Lung (tissue), 12 donors: Measurements from ENCODE around the gene NRP2. TPM values are rescaled to one million over a fixed set of nuclear protein-coding genes. Genes with fewer than 3 reads are reported as not detected.
A peak's percentile ranks its signal among the peaks of the same experiment; 100 is the strongest.

ENCODE experiments used
- ATAC-seq: fragments of 200-7000 bp; cut with Tn5 transposase; one replicate; pipeline ENCODE4 v1.9.1; 2020; ENCODE audit warnings: moderate number of reproducible peaks; ENCODE audit not compliant: insufficient read depth, low FRiP score
- DNase-seq, 3 donors: peaks; one replicate each; pipeline ENCODE4 v3.0.0-alpha.2; 2013 to 2017
- H3K27ac ChIP-seq, 2 donors: one replicate each; pipeline ENCODE4 v1.5.1; 2013; ENCODE audit warnings: mild to moderate bottlenecking in 2 of 2, moderate library complexity in 2 of 2, control low read depth in 1 of 2, inconsistent platforms in 1 of 2, low read depth in 1 of 2, low read length in 1 of 2
- H3K27me3 ChIP-seq, 3 donors: one replicate each; pipeline ENCODE4 v1.5.1; 2013; ENCODE audit warnings: low read length in 2 of 3; ENCODE audit not compliant: control insufficient read depth in 3 of 3, insufficient read depth in 3 of 3
- H3K36me3 ChIP-seq, 4 donors: one replicate each; pipeline ENCODE4 v1.5.1; 2013; ENCODE audit warnings: low read length in 4 of 4, mild to moderate bottlenecking in 1 of 4, moderate library complexity in 1 of 4; ENCODE audit not compliant: control insufficient read depth in 4 of 4, insufficient read depth in 4 of 4
- H3K4me1 ChIP-seq, 5 donors: one replicate each; pipeline ENCODE4 v1.5.1; 2013; ENCODE audit warnings: low read length in 5 of 5, mild to moderate bottlenecking in 2 of 5, moderate library complexity in 1 of 5; ENCODE audit not compliant: control insufficient read depth in 5 of 5, insufficient read depth in 5 of 5
- H3K4me3 ChIP-seq: one replicate; pipeline ENCODE4 v1.5.1; 2013; ENCODE audit warnings: mild to moderate bottlenecking, control low read depth, moderate library complexity
- H3K9ac ChIP-seq, 2 donors: one replicate each; pipeline ENCODE4 v1.5.1; 2013; ENCODE audit warnings: low read length in 2 of 2, control low read depth in 1 of 2; ENCODE audit not compliant: insufficient read depth in 1 of 2
- H3K9me3 ChIP-seq, 4 donors: one replicate each; pipeline ENCODE4 v1.5.1; 2013; ENCODE audit warnings: low read length in 3 of 4, mild to moderate bottlenecking in 1 of 4, moderate library complexity in 1 of 4; ENCODE audit not compliant: control insufficient read depth in 4 of 4, insufficient read depth in 3 of 4
- WGBS, 2 donors: extraction: QIAGEN DNeasy Blood & Tissue Kit; methylation state at CpG; one replicate each; pipeline ENCODE4 v1.1.7; 2013; 5-methylcytosine and 5-hydroxymethylcytosine counted together
- polyA plus RNA-seq, 2 donors: library from polyadenylated mRNA; stranded (reverse); fragments of 200-250 nt; gene quantifications; one replicate each; pipeline ENCODE4 v1.2.1, GENCODE V29; 2013
- total RNA-seq, 2 donors: library from RNA; depleted of rRNA in 1 of 2; stranded (reverse); fragments of >200 nt in 1 of 2; gene quantifications; one replicate each; pipeline ENCODE4 v1.2.1, GENCODE V29; 2014 to 2021
- TF ChIP-seq, protein P1 (sequence below): IDR thresholded peaks from 2 replicates; pipeline ENCODE4 v1.5.1; 2012; ENCODE audit warnings: mild to moderate bottlenecking; ENCODE audit errors: control extremely low read depth, extremely low read depth
- donor health status: control.
- donor health status: control.
- donor health status: Bipolar disorder and iron deficiency.
- donor health status: healthy.
- donor health status: DM: yes; HTN: yes; CAD: no.

NRP2 gene
- total and polyA plus RNA-seq, 4 donors: 20.4 to 125 (median 63.2) TPM

DNA sequence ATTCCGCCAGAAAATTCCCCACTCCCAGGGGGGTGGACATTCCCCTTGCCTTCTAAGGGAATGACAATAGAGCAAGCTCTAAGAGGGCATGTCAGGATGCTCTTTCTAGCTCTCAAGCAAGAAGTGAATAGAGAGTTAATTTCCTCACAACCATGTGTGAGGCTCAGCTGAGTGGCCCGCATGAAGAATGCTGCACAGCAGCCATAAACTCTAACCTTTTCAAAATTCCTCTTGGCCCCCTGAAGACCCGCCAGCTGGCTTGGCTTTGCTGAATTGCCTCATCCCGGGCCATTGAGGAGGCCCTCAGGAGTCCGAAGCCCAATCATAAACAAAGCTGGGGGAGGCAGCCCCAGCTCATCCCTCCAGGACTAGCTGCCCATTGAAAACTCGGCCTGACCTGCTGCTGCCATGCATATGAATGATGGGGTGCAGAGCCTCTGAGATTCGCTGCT, 38.2 kb downstream of the NRP2 start:
- no peak for ATAC-seq
- DNase-seq: peak; percentile 65 to 74 (median 73)
- Histone ChIP-seq H3K4me3 (no peak overlapping the region), H3K9ac (no peak overlapping the region), H3K4me1 (peaks cover 0 to 39% (median 12%) of the 10 kb centered on the region in 5 donors), H3K9me3 (peaks cover 0 to 2% (median 0%) of the 10 kb centered on the region in 4 donors), H3K36me3 (peaks cover 0 to 19% (median 10%) of the 10 kb centered on the region in 4 donors), H3K27ac (no peak overlapping the region), H3K27me3 (no peaks in the 10 kb centered on the region)
- TF ChIP-seq, protein P1, sequence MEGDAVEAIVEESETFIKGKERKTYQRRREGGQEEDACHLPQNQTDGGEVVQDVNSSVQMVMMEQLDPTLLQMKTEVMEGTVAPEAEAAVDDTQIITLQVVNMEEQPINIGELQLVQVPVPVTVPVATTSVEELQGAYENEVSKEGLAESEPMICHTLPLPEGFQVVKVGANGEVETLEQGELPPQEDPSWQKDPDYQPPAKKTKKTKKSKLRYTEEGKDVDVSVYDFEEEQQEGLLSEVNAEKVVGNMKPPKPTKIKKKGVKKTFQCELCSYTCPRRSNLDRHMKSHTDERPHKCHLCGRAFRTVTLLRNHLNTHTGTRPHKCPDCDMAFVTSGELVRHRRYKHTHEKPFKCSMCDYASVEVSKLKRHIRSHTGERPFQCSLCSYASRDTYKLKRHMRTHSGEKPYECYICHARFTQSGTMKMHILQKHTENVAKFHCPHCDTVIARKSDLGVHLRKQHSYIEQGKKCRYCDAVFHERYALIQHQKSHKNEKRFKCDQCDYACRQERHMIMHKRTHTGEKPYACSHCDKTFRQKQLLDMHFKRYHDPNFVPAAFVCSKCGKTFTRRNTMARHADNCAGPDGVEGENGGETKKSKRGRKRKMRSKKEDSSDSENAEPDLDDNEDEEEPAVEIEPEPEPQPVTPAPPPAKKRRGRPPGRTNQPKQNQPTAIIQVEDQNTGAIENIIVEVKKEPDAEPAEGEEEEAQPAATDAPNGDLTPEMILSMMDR: no peak
- 67 to 79% methylated on average over 7 of the region's 7 CpGs for WGBS, 2 donors

DNA sequence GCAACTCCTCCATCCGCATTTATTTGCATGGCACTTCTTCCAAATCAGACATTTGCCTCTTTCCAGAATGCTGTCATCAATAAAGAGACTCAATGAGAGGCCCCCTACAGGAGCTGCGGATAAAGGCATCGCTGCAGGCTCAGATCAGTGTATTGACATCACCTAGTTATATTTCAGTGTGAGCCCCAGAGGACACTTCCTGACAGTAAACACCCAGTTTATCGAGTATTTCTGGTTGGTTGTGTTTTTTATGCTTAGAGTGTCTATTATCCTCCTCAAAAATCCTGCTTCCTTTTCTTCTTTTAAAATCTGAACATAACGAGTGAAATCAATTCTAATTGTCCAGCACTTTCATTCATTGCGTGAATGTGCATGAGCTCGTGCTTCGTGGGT, 38.8 kb downstream of the NRP2 start:
- peaks cover 0 to 23% (median 14%) of the 10 kb centered on the region in 4 donors for H3K36me3 ChIP-seq
- peaks cover 0 to 35% (median 12%) of the 10 kb centered on the region in 5 donors for H3K4me1 ChIP-seq
- H3K4me3 ChIP-seq: no peak overlapping the region
- DNase-seq (no peak), ATAC-seq (no peak)
- no peak overlapping the region for H3K27ac ChIP-seq
- H3K9ac ChIP-seq: no peak overlapping the region
- H3K27me3 ChIP-seq: no peaks in the 10 kb centered on the region
- peaks cover 0 to 2% (median 0%) of the 10 kb centered on the region in 4 donors for H3K9me3 ChIP-seq
- 91 to 95% methylated on average over 8 of the region's 8 CpGs for WGBS, 2 donors
- TF ChIP-seq, protein P1: no peak

DNA sequence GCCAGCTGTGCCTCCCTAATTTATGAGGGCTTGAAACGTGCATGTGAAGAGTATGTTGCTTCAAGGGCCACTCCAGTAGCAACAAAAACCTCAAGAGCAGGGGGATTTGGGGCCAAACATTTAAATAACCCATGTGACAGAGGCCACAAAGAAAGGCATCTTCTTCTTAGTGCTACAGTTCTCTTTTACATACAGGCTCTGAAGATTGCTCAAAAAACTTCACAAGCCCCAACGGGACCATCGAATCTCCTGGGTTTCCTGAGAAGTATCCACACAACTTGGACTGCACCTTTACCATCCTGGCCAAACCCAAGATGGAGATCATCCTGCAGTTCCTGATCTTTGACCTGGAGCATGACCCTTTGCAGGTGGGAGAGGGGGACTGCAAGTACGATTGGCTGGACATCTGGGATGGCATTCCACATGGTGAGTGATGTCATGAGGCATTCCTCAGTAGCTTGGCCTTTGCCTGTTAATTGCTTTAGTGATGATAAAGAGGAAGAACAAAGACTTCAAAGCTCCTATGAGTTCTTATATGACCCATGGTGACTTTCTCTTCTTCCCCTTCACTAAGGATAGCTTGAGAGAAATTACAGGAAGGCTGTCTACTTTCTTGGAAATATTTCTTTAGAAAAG, 40.1 kb downstream of the NRP2 start:
- Histone ChIP-seq H3K4me1 (peaks cover 0 to 28% (median 11%) of the 10 kb centered on the region in 5 donors), H3K27ac (peak overlapping the region in 1 of 2 donors; percentile 13), H3K9ac (no peak overlapping the region), H3K27me3 (no peaks in the 10 kb centered on the region), H3K9me3 (peaks cover 0 to 2% (median 0%) of the 10 kb centered on the region in 4 donors), H3K4me3 (no peak overlapping the region), H3K36me3 (peaks cover 0 to 30% (median 27%) of the 10 kb centered on the region in 4 donors)
- ATAC-seq (no peak), DNase-seq (no peak)
- 77 to 78% methylated on average over 4 of the region's 4 CpGs for WGBS, 2 donors
- TF ChIP-seq, protein P1: no peak

DNA sequence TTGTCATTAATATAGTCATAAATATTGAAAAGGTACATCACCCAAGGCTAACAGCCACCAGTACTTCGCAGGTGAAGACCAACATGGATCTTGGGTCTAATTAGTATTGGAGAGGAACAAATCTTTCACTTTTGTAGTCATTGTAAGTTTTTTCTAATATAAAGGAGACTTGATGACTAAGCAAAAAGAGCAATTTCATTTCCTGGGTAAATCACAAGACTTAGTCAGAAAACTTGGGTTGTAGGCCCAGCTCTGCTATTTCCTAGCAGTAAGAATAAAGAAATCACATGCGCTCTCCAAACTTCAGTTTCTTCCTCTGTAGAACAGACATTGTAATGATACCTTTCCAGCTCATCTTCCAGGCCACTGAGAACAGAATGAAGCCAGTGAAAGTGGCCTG, 40.9 kb downstream of the NRP2 start:
- no peak overlapping the region for H3K27ac ChIP-seq

More for the DNA sequence above, 40.9 kb downstream of the NRP2 start:
- peaks cover 0 to 4% (median 0%) of the 10 kb centered on the region in 4 donors for H3K9me3 ChIP-seq
- H3K36me3 ChIP-seq: peaks cover 0 to 38% (median 32%) of the 10 kb centered on the region in 4 donors
- no peaks in the 10 kb centered on the region for H3K27me3 ChIP-seq
- no peak for ATAC-seq
- 89 to 95% methylated on average over 2 of the region's 2 CpGs for WGBS, 2 donors
- TF ChIP-seq, protein P1: no peak
- H3K4me3 ChIP-seq: no peak overlapping the region
- DNase-seq: no peak
- no peak overlapping the region for H3K9ac ChIP-seq
- H3K4me1 ChIP-seq: peaks cover 0 to 22% (median 11%) of the 10 kb centered on the region in 5 donors
